BLaER1 treated with 17β-estradiol and CSF1 and Interleukin-3, amounts not matched to agents 10 nM and 100 nM (cell line): ENCODE data around the gene ETV3.

Experiments
- H3K27ac ChIP-seq, 11 experiments: shearing (Covaris generic); formaldehyde crosslinking; 2 replicates each; pipeline ENCODE4 v1.8.1; 2022
- H3K27me3 ChIP-seq, 11 experiments: shearing (Covaris generic); formaldehyde crosslinking; 2 replicates each; pipeline ENCODE4 v1.8.1; 2022
- H3K36me3 ChIP-seq, 11 experiments: shearing (Covaris generic); formaldehyde crosslinking; 2 replicates each; pipeline ENCODE4 v1.8.1; 2022
- H3K4me1 ChIP-seq, 10 experiments: shearing (Covaris generic); formaldehyde crosslinking; 2 replicates each; pipeline ENCODE4 v1.8.1; 2022
- H3K4me2 ChIP-seq, 11 experiments: shearing (Covaris generic); formaldehyde crosslinking; 2 replicates each; pipeline ENCODE4 v1.8.1; 2022
- H3K4me3 ChIP-seq, 10 experiments: shearing (Covaris generic); formaldehyde crosslinking; 2 replicates each; pipeline ENCODE4 v1.8.1; 2022
- H3K9ac ChIP-seq, 11 experiments: shearing (Covaris generic); formaldehyde crosslinking; 2 replicates each; pipeline ENCODE4 v1.8.1; 2022
- H3K9me3 ChIP-seq, 11 experiments: shearing (Covaris generic); formaldehyde crosslinking; replicated peaks in 1 of 11; 2 replicates each; pipeline ENCODE4 v1.8.1; 2022
- H4K20me1 ChIP-seq, 11 experiments: shearing (Covaris generic); formaldehyde crosslinking; 2 replicates each; pipeline ENCODE4 v1.8.1; 2022
- Cebpa-rat ChIP-seq, 11 experiments: shearing (Covaris generic); IDR thresholded peaks; 2 replicates each; pipeline ENCODE4 v1.8.1; 2022

The ETV3 gene

GRCh38 chr1:157090196-157090647 is 48.0 kb downstream of the ETV3 start:
- Histone ChIP-seq H3K27ac (no peak overlapping the region), H3K9ac (no peak overlapping the region), H3K9me3 (no peaks in the 10 kb centered on the region), H3K4me2 (peak overlapping the region in 5 of 11 experiments; percentile 7 to 33 (median 20); a peak in 4 of 22 replicates), H4K20me1 (no peaks in the 10 kb centered on the region), H3K27me3 (0 out of 22 replicates have a peak, but pooled peaks cover 0 to 4% (median 0%) of the 10 kb centered on the region in 11 experiments), H3K4me3 (no peak overlapping the region), H3K4me1 (peaks cover 0 to 14% (median 4%) of the 10 kb centered on the region in 10 experiments; a peak in 11 of 20 replicates), H3K36me3 (no peaks in the 10 kb centered on the region)
- TF ChIP-seq Cebpa-rat (IDR thresholded peaks at IDR 0.05): no peak

- H3K4me1 ChIP-seq: peaks cover 0 to 14% (median 4%) of the 10 kb centered on the region in 10 experiments; a peak in 11 of 20 replicates
- no peak overlapping the region for H3K4me3 ChIP-seq
- no peak for TF ChIP-seq Cebpa-rat (IDR thresholded peaks at IDR 0.05)
- H3K27ac ChIP-seq: no peak overlapping the region
- H3K9me3 ChIP-seq: no peaks in the 10 kb centered on the region
- H3K9ac ChIP-seq: no peak overlapping the region
- H3K27me3 ChIP-seq: 0 out of 22 replicates have a peak, but pooled peaks cover 0 to 4% (median 0%) of the 10 kb centered on the region in 11 experiments
- no peaks in the 10 kb centered on the region for H3K36me3 ChIP-seq
- no peak overlapping the region for H3K4me2 ChIP-seq
- no peaks in the 10 kb centered on the region for H4K20me1 ChIP-seq
These were observed 48.4 kb downstream of the ETV3 start for GRCh38 chr1:157089789-157090188.

- Histone ChIP-seq H3K9me3 (no peaks in the 10 kb centered on the region), H3K27me3 (0 out of 22 replicates have a peak, but pooled peaks cover 0 to 4% (median 0%) of the 10 kb centered on the region in 11 experiments), H3K9ac (no peak overlapping the region), H3K27ac (no peak overlapping the region), H4K20me1 (no peaks in the 10 kb centered on the region), H3K4me3 (no peak overlapping the region), H3K36me3 (no peaks in the 10 kb centered on the region), H3K4me1 (peaks cover 0 to 14% (median 4%) of the 10 kb centered on the region in 10 experiments; a peak in 11 of 20 replicates), H3K4me2 (no peak overlapping the region)
- TF ChIP-seq Cebpa-rat (IDR thresholded peaks at IDR 0.05): no peak
These were observed 49.6 kb downstream of the ETV3 start for GRCh38 chr1:157088607-157089006.

GRCh38 chr1:157087030-157087429 is 51.2 kb downstream of the ETV3 start:
- no peak overlapping the region for H3K4me3 ChIP-seq
- no peaks in the 10 kb centered on the region for H4K20me1 ChIP-seq
- H3K4me1 ChIP-seq: peaks cover 0 to 9% (median 4%) of the 10 kb centered on the region in 10 experiments; a peak in 11 of 20 replicates
- H3K4me2 ChIP-seq: no peak overlapping the region
- no peak for TF ChIP-seq Cebpa-rat (IDR thresholded peaks at IDR 0.05)
- no peak overlapping the region for H3K27ac ChIP-seq
- H3K9ac ChIP-seq: no peak overlapping the region
- H3K36me3 ChIP-seq: no peaks in the 10 kb centered on the region
- H3K27me3 ChIP-seq: 0 out of 22 replicates have a peak, but pooled peaks cover 0 to 4% (median 0%) of the 10 kb centered on the region in 11 experiments
- no peaks in the 10 kb centered on the region for H3K9me3 ChIP-seq

GRCh38 chr1:157086299-157086698 is 51.9 kb downstream of the ETV3 start:
- no peak for TF ChIP-seq Cebpa-rat (IDR thresholded peaks at IDR 0.05)
- no peak overlapping the region for H3K4me3 ChIP-seq
- no peaks in the 10 kb centered on the region for H4K20me1 ChIP-seq
- H3K27me3 ChIP-seq: 0 out of 22 replicates have a peak, but pooled peaks cover 0 to 4% (median 0%) of the 10 kb centered on the region in 11 experiments
- H3K4me2 ChIP-seq: no peak overlapping the region
- H3K9ac ChIP-seq: no peak overlapping the region
- no peaks in the 10 kb centered on the region for H3K9me3 ChIP-seq
- H3K36me3 ChIP-seq: no peaks in the 10 kb centered on the region
- H3K4me1 ChIP-seq: peaks cover 0 to 9% (median 4%) of the 10 kb centered on the region in 10 experiments; a peak in 11 of 20 replicates
- H3K27ac ChIP-seq: no peak overlapping the region

- H3K4me1 ChIP-seq: peaks cover 0 to 3% (median 2%) of the 10 kb centered on the region in 10 experiments; a peak in 10 of 20 replicates
- no peak overlapping the region for H3K4me2 ChIP-seq
- H3K36me3 ChIP-seq: no peaks in the 10 kb centered on the region
- no peaks in the 10 kb centered on the region for H3K9me3 ChIP-seq
- no peaks in the 10 kb centered on the region for H4K20me1 ChIP-seq
- no peaks in the 10 kb centered on the region for H3K27me3 ChIP-seq
- no peak for TF ChIP-seq Cebpa-rat (IDR thresholded peaks at IDR 0.05)
- H3K9ac ChIP-seq: no peak overlapping the region
- H3K27ac ChIP-seq: no peak overlapping the region
- no peak overlapping the region for H3K4me3 ChIP-seq
These were observed 52.8 kb downstream of the ETV3 start for GRCh38 chr1:157085421-157085820.

- H3K27ac ChIP-seq: no peak overlapping the region
- H3K4me1 ChIP-seq: no peaks in the 10 kb centered on the region
- no peaks in the 10 kb centered on the region for H3K27me3 ChIP-seq
- no peak for TF ChIP-seq Cebpa-rat (IDR thresholded peaks at IDR 0.05)
- no peak overlapping the region for H3K4me2 ChIP-seq
- H3K9me3 ChIP-seq: no peaks in the 10 kb centered on the region
- no peak overlapping the region for H3K9ac ChIP-seq
- no peak overlapping the region for H3K4me3 ChIP-seq
- H4K20me1 ChIP-seq: no peaks in the 10 kb centered on the region
- H3K36me3 ChIP-seq: no peaks in the 10 kb centered on the region
These were observed 53.5 kb downstream of the ETV3 start for GRCh38 chr1:157084720-157085119.

GRCh38 chr1:157081707-157082106 is 56.5 kb downstream of the ETV3 start:
- Histone ChIP-seq H3K27ac (no peak overlapping the region), H4K20me1 (no peaks in the 10 kb centered on the region), H3K27me3 (no peaks in the 10 kb centered on the region), H3K9ac (no peak overlapping the region), H3K4me2 (no peak overlapping the region), H3K4me3 (no peak overlapping the region), H3K9me3 (no peaks in the 10 kb centered on the region), H3K36me3 (no peaks in the 10 kb centered on the region), H3K4me1 (no peaks in the 10 kb centered on the region)
- no peak for TF ChIP-seq Cebpa-rat (IDR thresholded peaks at IDR 0.05)

- TF ChIP-seq Cebpa-rat (IDR thresholded peaks at IDR 0.05): no peak
- no peak overlapping the region for H3K9ac ChIP-seq
- H3K36me3 ChIP-seq: no peaks in the 10 kb centered on the region
- no peaks in the 10 kb centered on the region for H3K27me3 ChIP-seq
- H4K20me1 ChIP-seq: no peaks in the 10 kb centered on the region
- no peaks in the 10 kb centered on the region for H3K9me3 ChIP-seq
- H3K4me1 ChIP-seq: no peaks in the 10 kb centered on the region
- H3K27ac ChIP-seq: no peak overlapping the region
- no peak overlapping the region for H3K4me3 ChIP-seq
- no peak overlapping the region for H3K4me2 ChIP-seq
These were observed 57.5 kb downstream of the ETV3 start for GRCh38 chr1:157080714-157081113.

GRCh38 chr1:157077394-157077793 is 60.8 kb downstream of the ETV3 start:
- Histone ChIP-seq H3K27ac (no peak overlapping the region), H3K4me1 (no peaks in the 10 kb centered on the region), H3K4me3 (no peak overlapping the region), H3K4me2 (no peak overlapping the region), H3K27me3 (no peaks in the 10 kb centered on the region), H4K20me1 (no peaks in the 10 kb centered on the region), H3K36me3 (no peaks in the 10 kb centered on the region), H3K9me3 (no peaks in the 10 kb centered on the region), H3K9ac (no peak overlapping the region)
- TF ChIP-seq Cebpa-rat (IDR thresholded peaks at IDR 0.05): no peak
